Osteoblast (primary cell): Measurements from ENCODE around the gene OLFML1. TPM values are rescaled to one million over a fixed set of nuclear protein-coding genes. Genes with fewer than 3 reads are reported as not detected.

Source experiments
- DNase-seq: peaks from one replicate; pipeline ENCODE4 v3.0.0; 2011; ENCODE audit warnings: low spot score, mixed read lengths; ENCODE audit not compliant: insufficient read length; ENCODE audit errors: missing footprints
- H2AFZ ChIP-seq: 2 replicates; pipeline ENCODE4 v1.6.0; 2011; ENCODE audit warnings: mild to moderate bottlenecking, low read length
- H3K27ac ChIP-seq: 2 replicates; pipeline ENCODE4 v1.5.1; 2011; ENCODE audit warnings: mild to moderate bottlenecking, low read depth, low read length, moderate library complexity
- H3K27me3 ChIP-seq: 2 replicates; pipeline ENCODE4 v1.6.0; 2012; ENCODE audit warnings: mild to moderate bottlenecking, control low read depth, inconsistent platforms, low read length, moderate library complexity; ENCODE audit not compliant: insufficient read depth
- H3K36me3 ChIP-seq: 2 replicates; pipeline ENCODE4 v1.5.1; 2011; ENCODE audit warnings: mild to moderate bottlenecking, low read length, control low read depth, moderate library complexity; ENCODE audit not compliant: insufficient read depth
- H3K4me1 ChIP-seq: 2 replicates; pipeline ENCODE4 v1.5.1; 2011; ENCODE audit warnings: mild to moderate bottlenecking, low read length, control low read depth, moderate library complexity; ENCODE audit not compliant: insufficient read depth
- H3K4me2 ChIP-seq: 2 replicates; pipeline ENCODE4 v1.6.0; 2011; ENCODE audit warnings: mild to moderate bottlenecking, low read length; ENCODE audit not compliant: insufficient read depth
- H3K4me3 ChIP-seq: fragments of 200-600 bp; sonication (generic); 3 replicates; pipeline ENCODE4 v1.5.1; 2012; ENCODE audit warnings: mild to moderate bottlenecking, low read length, inconsistent platforms; ENCODE audit not compliant: insufficient read depth
- H3K79me2 ChIP-seq: 2 replicates; pipeline ENCODE4 v1.6.0; 2012; ENCODE audit warnings: mild to moderate bottlenecking, low read length, control low read depth, inconsistent platforms; ENCODE audit not compliant: insufficient read depth
- H3K9me3 ChIP-seq: 2 replicates; pipeline ENCODE4 v1.5.1; 2011; ENCODE audit warnings: low read depth, low read length, control low read depth
- H4K20me1 ChIP-seq: 2 replicates; pipeline ENCODE4 v1.6.0; 2012; ENCODE audit warnings: mild to moderate bottlenecking, low read length, control low read depth; ENCODE audit not compliant: insufficient read depth
- total RNA-seq: library from RNA; depleted of rRNA; stranded (reverse); fragments of >200 nt; gene quantifications from 2 replicates; pipeline ENCODE4 v1.2.3, GENCODE V29; 2012
- TF ChIP-seq, protein P1 (sequence below): IDR thresholded peaks from 2 replicates; pipeline ENCODE4 v1.5.1; 2011; ENCODE audit warnings: mild to moderate bottlenecking, low read depth, low read length, moderate library complexity; ENCODE audit errors: extremely low read depth

The OLFML1 gene
- total RNA-seq, 1 donor, result 20.3 TPM

DNA sequence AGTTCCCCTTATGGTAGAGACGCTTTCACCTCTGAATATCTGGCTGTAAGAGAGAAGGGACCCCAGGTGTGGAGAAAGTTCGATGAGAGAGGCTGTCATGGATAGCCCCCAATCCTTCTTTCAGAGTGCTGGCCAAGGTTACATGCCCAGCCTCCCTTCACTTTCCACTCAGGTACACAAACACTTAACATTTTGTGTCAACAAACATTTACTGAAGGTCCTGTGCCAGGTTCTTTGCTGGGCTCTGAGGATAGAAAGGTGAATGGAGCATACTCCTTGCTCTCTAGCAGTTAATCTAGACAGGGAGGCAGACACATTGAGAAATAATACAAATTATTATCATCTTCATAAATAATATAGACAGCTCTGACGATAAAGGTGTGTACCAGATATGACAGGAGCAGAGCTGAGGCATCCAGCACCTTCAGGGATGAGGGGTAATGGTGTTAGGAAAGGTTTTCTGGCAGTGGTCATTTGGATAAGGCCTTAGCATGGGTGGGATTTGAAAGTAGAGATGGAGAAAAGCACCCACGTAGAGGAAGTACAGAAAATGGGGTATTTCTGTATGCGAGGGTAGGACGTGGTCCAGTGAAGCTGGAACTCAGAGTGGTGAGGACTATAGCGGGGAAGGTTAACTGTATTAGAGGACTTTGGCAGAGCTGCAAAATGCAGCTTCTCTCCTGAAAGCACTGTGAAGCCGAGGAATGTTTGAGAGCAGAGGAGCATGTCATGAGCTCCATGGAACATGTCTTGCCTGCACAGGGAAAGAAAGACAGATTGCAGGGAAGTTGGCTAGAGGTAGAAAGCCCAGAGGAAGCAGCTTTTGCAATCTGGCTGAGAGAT lies 48.1 kb downstream of the OLFML1 start:
- no peaks in the 10 kb centered on the region for H3K9me3 ChIP-seq
- TF ChIP-seq, protein P1, sequence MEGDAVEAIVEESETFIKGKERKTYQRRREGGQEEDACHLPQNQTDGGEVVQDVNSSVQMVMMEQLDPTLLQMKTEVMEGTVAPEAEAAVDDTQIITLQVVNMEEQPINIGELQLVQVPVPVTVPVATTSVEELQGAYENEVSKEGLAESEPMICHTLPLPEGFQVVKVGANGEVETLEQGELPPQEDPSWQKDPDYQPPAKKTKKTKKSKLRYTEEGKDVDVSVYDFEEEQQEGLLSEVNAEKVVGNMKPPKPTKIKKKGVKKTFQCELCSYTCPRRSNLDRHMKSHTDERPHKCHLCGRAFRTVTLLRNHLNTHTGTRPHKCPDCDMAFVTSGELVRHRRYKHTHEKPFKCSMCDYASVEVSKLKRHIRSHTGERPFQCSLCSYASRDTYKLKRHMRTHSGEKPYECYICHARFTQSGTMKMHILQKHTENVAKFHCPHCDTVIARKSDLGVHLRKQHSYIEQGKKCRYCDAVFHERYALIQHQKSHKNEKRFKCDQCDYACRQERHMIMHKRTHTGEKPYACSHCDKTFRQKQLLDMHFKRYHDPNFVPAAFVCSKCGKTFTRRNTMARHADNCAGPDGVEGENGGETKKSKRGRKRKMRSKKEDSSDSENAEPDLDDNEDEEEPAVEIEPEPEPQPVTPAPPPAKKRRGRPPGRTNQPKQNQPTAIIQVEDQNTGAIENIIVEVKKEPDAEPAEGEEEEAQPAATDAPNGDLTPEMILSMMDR, result no peak
- no peaks in the 10 kb centered on the region for H3K79me2 ChIP-seq
- H3K27ac ChIP-seq, result no peak overlapping the region
- no peak for DNase-seq
- peaks cover 4% of the 10 kb centered on the region for H3K27me3 ChIP-seq
- H3K4me1 ChIP-seq, result no peaks in the 10 kb centered on the region
- no peak overlapping the region for H3K4me3 ChIP-seq
- H3K4me2 ChIP-seq, result no peak overlapping the region
- no peaks in the 10 kb centered on the region for H3K36me3 ChIP-seq
- no peaks in the 10 kb centered on the region for H4K20me1 ChIP-seq
- no peak overlapping the region for H2AFZ ChIP-seq

DNA sequence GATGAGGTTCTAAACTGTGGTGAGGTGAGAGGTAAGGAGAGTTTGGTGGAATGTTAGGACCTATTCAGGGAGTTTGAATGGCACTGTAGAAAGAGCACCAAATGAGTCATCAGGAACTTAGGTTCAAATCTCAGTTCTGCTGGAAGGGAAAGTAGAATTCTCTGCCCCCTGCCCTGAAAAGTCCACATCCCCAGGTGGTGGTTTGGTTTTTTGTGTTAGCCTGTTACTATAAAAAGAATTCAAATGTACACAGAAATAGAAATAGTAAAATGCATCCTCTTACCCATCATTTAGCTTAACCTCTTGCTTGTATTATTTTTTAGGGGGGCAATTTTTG lies 48.7 kb downstream of the OLFML1 start:
- no peak overlapping the region for H3K4me2 ChIP-seq
- TF ChIP-seq, protein P1, result no peak
- no peaks in the 10 kb centered on the region for H3K36me3 ChIP-seq
- no peaks in the 10 kb centered on the region for H4K20me1 ChIP-seq
- H3K79me2 ChIP-seq, result no peaks in the 10 kb centered on the region
- H2AFZ ChIP-seq, result no peak overlapping the region
- H3K27ac ChIP-seq, result no peak overlapping the region
- H3K4me1 ChIP-seq, result no peaks in the 10 kb centered on the region
- no peak for DNase-seq
- H3K9me3 ChIP-seq, result no peaks in the 10 kb centered on the region
- no peak overlapping the region for H3K4me3 ChIP-seq
- H3K27me3 ChIP-seq, result peaks cover 4% of the 10 kb centered on the region

DNA sequence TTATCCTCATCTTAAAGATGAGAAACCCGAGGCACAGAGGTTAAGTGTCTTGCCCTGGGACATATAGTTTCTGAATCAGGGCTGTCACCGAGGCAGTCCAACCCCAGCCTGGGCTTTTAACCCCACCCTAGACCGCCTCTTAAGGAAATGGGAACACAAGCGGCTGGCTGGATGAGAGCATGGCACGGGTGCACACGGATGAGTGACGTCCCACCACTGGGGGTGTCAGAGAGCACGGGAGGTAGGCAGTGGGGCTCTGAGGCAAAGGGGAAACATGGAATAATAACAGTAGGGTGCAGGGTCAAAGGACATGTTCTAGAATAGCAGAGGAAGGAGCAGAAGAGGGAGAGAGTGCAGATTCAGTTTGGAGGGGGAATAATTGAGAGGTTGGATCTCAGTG lies 50.8 kb downstream of the OLFML1 start:
- no peak overlapping the region for H2AFZ ChIP-seq

DNA sequence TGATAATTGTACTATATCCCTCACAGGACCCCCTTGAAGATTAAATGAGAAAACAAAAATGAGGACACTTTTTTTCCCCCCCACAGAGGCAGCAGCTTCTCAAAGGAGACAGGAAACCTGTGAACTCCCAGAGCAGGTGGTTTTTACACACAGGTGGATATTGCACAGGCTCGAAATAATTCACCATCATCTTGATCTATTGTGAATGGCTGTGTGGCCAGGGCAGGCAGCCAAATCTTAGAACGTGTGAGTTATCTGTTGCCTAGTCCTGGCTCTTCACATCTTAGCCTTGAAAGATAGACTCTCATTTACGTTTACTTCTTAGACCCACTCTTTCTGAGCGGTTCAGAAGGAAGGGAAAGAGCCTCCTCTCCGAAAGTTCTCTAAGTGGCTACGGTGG lies 52.0 kb downstream of the OLFML1 start:
- H3K36me3 ChIP-seq, result no peaks in the 10 kb centered on the region
- peaks cover 6% of the 10 kb centered on the region for H3K27me3 ChIP-seq
- no peak overlapping the region for H3K27ac ChIP-seq
- H2AFZ ChIP-seq, result no peak overlapping the region
- H3K9me3 ChIP-seq, result no peaks in the 10 kb centered on the region
- no peaks in the 10 kb centered on the region for H3K4me1 ChIP-seq
- no peak overlapping the region for H3K4me3 ChIP-seq
- no peak overlapping the region for H3K4me2 ChIP-seq
- H3K79me2 ChIP-seq, result no peaks in the 10 kb centered on the region
- DNase-seq, result no peak
- TF ChIP-seq, protein P1, result no peak
- no peaks in the 10 kb centered on the region for H4K20me1 ChIP-seq

More for the DNA sequence above, 50.8 kb downstream of the OLFML1 start:
- H3K27ac ChIP-seq, result no peak overlapping the region
- no peak overlapping the region for H3K4me2 ChIP-seq
- DNase-seq, result no peak
- H3K79me2 ChIP-seq, result no peaks in the 10 kb centered on the region
- no peaks in the 10 kb centered on the region for H4K20me1 ChIP-seq
- H3K27me3 ChIP-seq, result peaks cover 6% of the 10 kb centered on the region
- H3K36me3 ChIP-seq, result no peaks in the 10 kb centered on the region
- H3K4me1 ChIP-seq, result no peaks in the 10 kb centered on the region
- no peak overlapping the region for H3K4me3 ChIP-seq
- H3K9me3 ChIP-seq, result no peaks in the 10 kb centered on the region
- TF ChIP-seq, protein P1, result no peak
